Cardiac muscle cell (in vitro differentiated cells and primary cell): ENCODE measurements around the gene FKRP. TPM values are rescaled to one million over a fixed set of nuclear protein-coding genes. Genes with fewer than 3 reads are reported as not detected.

Experiments
- DNase-seq, 2 donors: peaks; one replicate each; pipeline versions ENCODE4 v3.0.0 to v3.0.0-alpha.2; 2010 to 2017; ENCODE audit warnings: low read depth in 1 of 2, low spot score in 1 of 2
- H3K27ac ChIP-seq: fragments of 200-600 bp; sonication (generic); 2 replicates; pipeline ENCODE4 v1.5.1; 2016
- H3K27me3 ChIP-seq: fragments of 200-600 bp; sonication (generic); 2 replicates; pipeline ENCODE4 v1.6.0; 2016; ENCODE audit warnings: control low read depth
- H3K36me3 ChIP-seq: fragments of 200-600 bp; sonication (generic); 2 replicates; pipeline ENCODE4 v1.5.1; 2016; ENCODE audit warnings: control low read depth
- H3K4me1 ChIP-seq: fragments of 200-600 bp; sonication (generic); 2 replicates; pipeline ENCODE4 v1.8.1; 2017; ENCODE audit warnings: low read depth, mild to moderate bottlenecking, mixed run types
- H3K4me3 ChIP-seq: fragments of 200-600 bp; sonication (generic); 2 replicates; pipeline ENCODE4 v1.5.1; 2016; ENCODE audit warnings: mild to moderate bottlenecking
- H3K9me3 ChIP-seq: fragments of 200-600 bp; sonication (generic); 2 replicates; pipeline ENCODE4 v1.5.1; 2017; ENCODE audit warnings: low read depth, mild to moderate bottlenecking, control low read depth
- CTCF ChIP-seq: IDR thresholded peaks from 2 replicates; pipeline ENCODE4 v1.5.1; 2012; ENCODE audit warnings: low read depth, mild to moderate bottlenecking, low read length
- polyA plus RNA-seq: library from polyadenylated mRNA; unstranded; fragments of >200 nt; fragmentation: Nextera tagmentation; extraction: Ambion mirVana; gene quantifications from 2 replicates; pipeline ENCODE4 v1.2.1, GENCODE V29; 2016
- total RNA-seq: library from RNA; depleted of rRNA; stranded (reverse); fragments of >200 nt; gene quantifications from 2 replicates; pipeline ENCODE4 v1.2.3, GENCODE V29; 2016

FKRP gene
- total and polyA plus RNA-seq, 2 experiments from 2014 or later, result 20.4 to 50.3 TPM

- DNase-seq, result peak; percentile 65 to 89
- TF ChIP-seq CTCF, result no peak
- Histone ChIP-seq H3K27me3 (no peaks in the 10 kb centered on the region), H3K27ac (peak overlapping the region; percentile 13), H3K4me3 (peak overlapping the region; percentile 45), H3K4me1 (peaks cover 9% of the 10 kb centered on the region), H3K9me3 (no peaks in the 10 kb centered on the region), H3K36me3 (no peaks in the 10 kb centered on the region)
Measured at GRCh38 chr19:46787331-46788261, 41.7 kb downstream of the FKRP start.

GRCh38 chr19:46788262-46788967 lies 42.6 kb downstream of the FKRP start, which contains the start of gene SLC1A5:
SLC1A5 (minus strand) TSS chr19:46788594; CDS start chr19:46787965, 629 bp downstream.
- Histone ChIP-seq H3K4me3 (peak within 1 kb of the TSS; percentile 45), H3K9me3 (no peaks in the 10 kb centered on the region), H3K27ac (peak within 1 kb of the TSS; percentile 13), H3K27me3 (no peaks in the 10 kb centered on the region), H3K4me1 (peaks cover 9% of the 10 kb centered on the region), H3K36me3 (no peaks in the 10 kb centered on the region)
- peak; percentile 98 for DNase-seq
- TF ChIP-seq CTCF, result no peak

- no peak overlapping the region for H3K27ac ChIP-seq
- no peaks in the 10 kb centered on the region for H3K9me3 ChIP-seq
- no peaks in the 10 kb centered on the region for H3K27me3 ChIP-seq
- peaks cover 9% of the 10 kb centered on the region for H3K4me1 ChIP-seq
- TF ChIP-seq CTCF, result no peak
- H3K36me3 ChIP-seq, result no peaks in the 10 kb centered on the region
- H3K4me3 ChIP-seq, result no peak overlapping the region
- DNase-seq, result no peak
Measured at GRCh38 chr19:46788968-46789338, 43.1 kb downstream of the FKRP start.

GRCh38 chr19:46789371-46789770 lies 43.5 kb downstream of the FKRP start:
- Histone ChIP-seq H3K36me3 (no peaks in the 10 kb centered on the region), H3K4me1 (peaks cover 9% of the 10 kb centered on the region), H3K27me3 (no peaks in the 10 kb centered on the region), H3K9me3 (no peaks in the 10 kb centered on the region), H3K4me3 (no peak overlapping the region), H3K27ac (no peak overlapping the region)
- no peak for TF ChIP-seq CTCF
- no peak for DNase-seq

- Histone ChIP-seq H3K4me1 (peaks cover 4% of the 10 kb centered on the region), H3K4me3 (no peak overlapping the region), H3K27me3 (no peaks in the 10 kb centered on the region), H3K36me3 (no peaks in the 10 kb centered on the region), H3K27ac (no peak overlapping the region), H3K9me3 (no peaks in the 10 kb centered on the region)
- no peak for TF ChIP-seq CTCF
- no peak for DNase-seq
Measured at GRCh38 chr19:46791944-46792343, 46.1 kb downstream of the FKRP start.
